Esophagus mucosa (tissue), 1 donor: ENCODE measurements around the gene NKX2-4. TPM values are rescaled to one million over a fixed set of nuclear protein-coding genes. Genes with fewer than 3 reads are reported as not detected.

Experiments used
- ATAC-seq: fragments of 200-7000 bp; cut with Tn5 transposase; one replicate; pipeline ENCODE4 v1.9.1; 2020
- total RNA-seq: library from RNA; stranded (reverse); gene quantifications from one replicate; pipeline ENCODE4 v1.2.4, GENCODE V29; 2023
- donor health status: DM: yes; HTN: yes; CAD: no.

Gene NKX2-4
- total RNA-seq, 1 donor from 2014 or later = not detected

GRCh38 chr20:21358737-21359136 is 38.6 kb downstream of the NKX2-4 start:
- ATAC-seq = no peak

DNA sequence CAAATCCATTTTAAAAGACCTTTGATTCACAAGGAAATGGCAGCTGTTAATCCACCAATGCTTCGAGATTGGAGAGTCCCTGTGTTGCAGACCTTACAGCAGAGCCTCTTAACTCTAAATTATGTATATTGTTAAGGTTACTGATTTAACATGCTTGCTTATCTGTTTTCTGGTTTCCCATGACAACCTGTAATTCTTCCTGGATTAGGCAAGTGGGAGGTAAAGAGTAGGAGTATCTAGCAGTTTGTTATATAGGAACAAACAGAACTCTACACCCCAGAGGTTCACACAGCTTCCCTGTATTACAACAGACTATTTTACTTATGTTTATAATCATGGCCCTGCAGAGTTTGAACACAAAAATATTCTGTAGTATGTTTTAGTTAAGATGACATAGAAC is 39.5 kb downstream of the NKX2-4 start:
- no peak for ATAC-seq

- no peak for ATAC-seq
These were observed 40.9 kb downstream of the NKX2-4 start for GRCh38 chr20:21356386-21356785.

- ATAC-seq = no peak
These were observed 41.3 kb downstream of the NKX2-4 start for GRCh38 chr20:21355981-21356380.

GRCh38 chr20:21353236-21353635 is 44.1 kb downstream of the NKX2-4 start:
- ATAC-seq = no peak

DNA sequence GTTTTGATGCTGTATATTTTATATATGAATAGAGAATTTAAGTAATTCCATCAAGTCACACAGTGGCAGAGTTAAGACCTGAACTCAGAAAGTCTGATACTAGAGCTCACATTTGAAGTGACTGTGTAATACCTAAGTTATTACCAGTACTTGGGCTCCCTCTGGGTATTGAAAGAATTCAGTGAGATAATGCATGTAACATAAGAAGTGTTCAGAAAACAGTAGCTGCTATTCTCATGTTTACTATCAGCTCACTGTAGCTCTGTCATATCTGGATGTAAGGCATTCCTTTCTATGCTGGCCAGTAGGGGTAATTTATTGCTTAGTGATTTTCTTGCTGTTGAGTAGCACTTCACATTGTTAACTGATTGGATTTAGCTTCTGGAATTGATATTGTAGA is 44.6 kb downstream of the NKX2-4 start:
- ATAC-seq = no peak

Other genes starting within 250 kb of the NKX2-4 start
- gene XRN2, start 94.2 kb downstream of the NKX2-4 start, total RNA-seq = 31.4 TPM
- gene NKX2-2, start 116.5 kb upstream of the NKX2-4 start, total RNA-seq = not detected